Activated CD4-positive, alpha-beta T cell treated with anti-CD3 and anti-CD28 coated beads, Interleukin-2, amount 10 ng/mL, durations not matched to agents 24 days and 14 days (primary cell): ENCODE results near the gene LAMA5. TPM values are rescaled to one million over a fixed set of nuclear protein-coding genes. Genes with fewer than 3 reads are reported as not detected.

Source experiments
- DNase-seq: peaks from one replicate; pipeline ENCODE4 v3.0.0; 2022
- H3K27ac Mint-ChIP-seq: one replicate; pipeline ENCODE4 v1.8.0; 2022; ENCODE audit warnings: mild to moderate bottlenecking, mixed read lengths
- H3K27me3 Mint-ChIP-seq: one replicate; pipeline ENCODE4 v1.8.0; 2022; ENCODE audit warnings: mixed read lengths
- H3K36me3 Mint-ChIP-seq: one replicate; pipeline ENCODE4 v1.8.0; 2022; ENCODE audit warnings: low read depth, mild to moderate bottlenecking, mixed read lengths
- H3K4me1 Mint-ChIP-seq: one replicate; pipeline ENCODE4 v1.8.0; 2021; ENCODE audit warnings: mixed read lengths
- H3K4me3 Mint-ChIP-seq: one replicate; pipeline ENCODE4 v1.8.0; 2022; ENCODE audit warnings: mild to moderate bottlenecking, moderate library complexity, mixed read lengths
- H3K9me3 Mint-ChIP-seq: one replicate; pipeline ENCODE4 v1.8.0; 2021; ENCODE audit warnings: mixed read lengths
- intact Hi-C: fragments of 100-400 bp; cut with micrococcal nuclease; formaldehyde crosslinking; loops from one replicate; pipeline ENCODE4 v1.15.1; 2023
- total RNA-seq: library from RNA; stranded (reverse); gene quantifications from 2 replicates; pipeline ENCODE4 v1.2.3, GENCODE V29; 2022

LAMA5 gene
- total RNA-seq, 1 donor from 2014 or later, result 2.1 TPM

GRCh38 chr20:62315773-62316172, 51.3 kb downstream of the LAMA5 start:
- H3K27ac Mint-ChIP-seq, result no peak overlapping the region
- no peaks in the 10 kb centered on the region for H3K4me1 Mint-ChIP-seq
- DNase-seq, result no peak
- no peaks in the 10 kb centered on the region for H3K36me3 Mint-ChIP-seq
- H3K9me3 Mint-ChIP-seq, result no peaks in the 10 kb centered on the region
- intact Hi-C loops, result no loop called here
- no peaks in the 10 kb centered on the region for H3K27me3 Mint-ChIP-seq
- no peak overlapping the region for H3K4me3 Mint-ChIP-seq

- Mint-ChIP-seq H3K36me3 (no peaks in the 10 kb centered on the region), H3K4me3 (no peak overlapping the region), H3K27me3 (no peaks in the 10 kb centered on the region), H3K4me1 (no peaks in the 10 kb centered on the region), H3K9me3 (no peaks in the 10 kb centered on the region), H3K27ac (no peak overlapping the region)
- DNase-seq, result no peak
- intact Hi-C loops, result no loop called here
Observed at GRCh38 chr20:62314711-62315302, 52.3 kb downstream of the LAMA5 start.

- Mint-ChIP-seq H3K27ac (no peak overlapping the region), H3K9me3 (no peaks in the 10 kb centered on the region), H3K4me1 (no peaks in the 10 kb centered on the region), H3K36me3 (no peaks in the 10 kb centered on the region), H3K4me3 (no peak overlapping the region), H3K27me3 (no peaks in the 10 kb centered on the region)
- no peak for DNase-seq
- intact Hi-C loops, result no loop called here
Observed at GRCh38 chr20:62314339-62314638, 52.8 kb downstream of the LAMA5 start.

GRCh38 chr20:62313460-62314338, 53.4 kb downstream of the LAMA5 start:
- Mint-ChIP-seq H3K9me3 (no peaks in the 10 kb centered on the region), H3K27ac (no peak overlapping the region), H3K36me3 (peaks cover 4% of the 10 kb centered on the region), H3K27me3 (no peaks in the 10 kb centered on the region), H3K4me1 (no peaks in the 10 kb centered on the region), H3K4me3 (no peak overlapping the region)
- intact Hi-C loops, result no loop called here
- no peak for DNase-seq

- Mint-ChIP-seq H3K9me3 (no peaks in the 10 kb centered on the region), H3K4me1 (no peaks in the 10 kb centered on the region), H3K27ac (no peak overlapping the region), H3K27me3 (no peaks in the 10 kb centered on the region), H3K4me3 (no peak overlapping the region), H3K36me3 (peaks cover 4% of the 10 kb centered on the region)
- DNase-seq, result no peak
- intact Hi-C loops, result no loop called here
Observed at GRCh38 chr20:62313021-62313420, 54.1 kb downstream of the LAMA5 start.

- Mint-ChIP-seq H3K9me3 (no peaks in the 10 kb centered on the region), H3K27me3 (no peaks in the 10 kb centered on the region), H3K36me3 (peaks cover 4% of the 10 kb centered on the region), H3K4me1 (no peaks in the 10 kb centered on the region), H3K27ac (no peak overlapping the region), H3K4me3 (no peak overlapping the region)
- intact Hi-C loops, result no loop called here
- DNase-seq, result no peak
Observed at GRCh38 chr20:62312662-62312977, 54.5 kb downstream of the LAMA5 start.

GRCh38 chr20:62311832-62312661, 55.1 kb downstream of the LAMA5 start:
- no peak for DNase-seq
- Mint-ChIP-seq H3K27me3 (no peaks in the 10 kb centered on the region), H3K4me3 (no peak overlapping the region), H3K27ac (no peak overlapping the region), H3K4me1 (no peaks in the 10 kb centered on the region), H3K36me3 (peaks cover 4% of the 10 kb centered on the region), H3K9me3 (no peaks in the 10 kb centered on the region)
- intact Hi-C loops, result no loop called here

- no peaks in the 10 kb centered on the region for H3K27me3 Mint-ChIP-seq
- H3K4me3 Mint-ChIP-seq, result no peak overlapping the region
- H3K4me1 Mint-ChIP-seq, result no peaks in the 10 kb centered on the region
- DNase-seq, result no peak
- no peaks in the 10 kb centered on the region for H3K9me3 Mint-ChIP-seq
- H3K27ac Mint-ChIP-seq, result no peak overlapping the region
- peaks cover 5% of the 10 kb centered on the region for H3K36me3 Mint-ChIP-seq
- intact Hi-C loops, result no loop called here
Observed at GRCh38 chr20:62311150-62311549, 56.0 kb downstream of the LAMA5 start.

- no peak overlapping the region for H3K4me3 Mint-ChIP-seq
- H3K9me3 Mint-ChIP-seq, result no peaks in the 10 kb centered on the region
- peaks cover 7% of the 10 kb centered on the region for H3K36me3 Mint-ChIP-seq
- intact Hi-C loops, result no loop called here
- H3K27ac Mint-ChIP-seq, result no peak overlapping the region
- no peak for DNase-seq
- no peaks in the 10 kb centered on the region for H3K27me3 Mint-ChIP-seq
- no peaks in the 10 kb centered on the region for H3K4me1 Mint-ChIP-seq
Observed at GRCh38 chr20:62310757-62311121, 56.4 kb downstream of the LAMA5 start.

GRCh38 chr20:62309947-62310756, 57.0 kb downstream of the LAMA5 start:
- peaks cover 10% of the 10 kb centered on the region for H3K36me3 Mint-ChIP-seq
- H3K9me3 Mint-ChIP-seq, result no peaks in the 10 kb centered on the region
- DNase-seq, result no peak
- H3K4me1 Mint-ChIP-seq, result peaks cover 3% of the 10 kb centered on the region
- H3K27me3 Mint-ChIP-seq, result no peaks in the 10 kb centered on the region
- intact Hi-C loops, result no loop called here
- H3K27ac Mint-ChIP-seq, result no peak overlapping the region
- H3K4me3 Mint-ChIP-seq, result no peak overlapping the region

GRCh38 chr20:62309198-62309944, 57.7 kb downstream of the LAMA5 start:
- Mint-ChIP-seq H3K27ac (no peak overlapping the region), H3K4me1 (peaks cover 9% of the 10 kb centered on the region), H3K9me3 (no peaks in the 10 kb centered on the region), H3K4me3 (no peak overlapping the region), H3K36me3 (peaks cover 14% of the 10 kb centered on the region), H3K27me3 (no peaks in the 10 kb centered on the region)
- no peak for DNase-seq
- intact Hi-C loops, result no loop called here

- peaks cover 25% of the 10 kb centered on the region for H3K36me3 Mint-ChIP-seq
Observed at GRCh38 chr20:62308102-62308822, 58.9 kb downstream of the LAMA5 start.

More at GRCh38 chr20:62308102-62308822, 58.9 kb downstream of the LAMA5 start:
- Mint-ChIP-seq H3K27ac (no peak overlapping the region), H3K27me3 (no peaks in the 10 kb centered on the region), H3K4me3 (no peak overlapping the region), H3K4me1 (peaks cover 15% of the 10 kb centered on the region), H3K9me3 (no peaks in the 10 kb centered on the region)
- intact Hi-C loops, result no loop called here
- DNase-seq, result no peak
